ENCODE results near the gene LRIT2. TPM values are rescaled to one million over a fixed set of nuclear protein-coding genes. Genes with fewer than 3 reads are reported as not detected.

LRIT2 gene
- total RNA-seq, 2 donors from 2014 or later, result not detected

DNA sequence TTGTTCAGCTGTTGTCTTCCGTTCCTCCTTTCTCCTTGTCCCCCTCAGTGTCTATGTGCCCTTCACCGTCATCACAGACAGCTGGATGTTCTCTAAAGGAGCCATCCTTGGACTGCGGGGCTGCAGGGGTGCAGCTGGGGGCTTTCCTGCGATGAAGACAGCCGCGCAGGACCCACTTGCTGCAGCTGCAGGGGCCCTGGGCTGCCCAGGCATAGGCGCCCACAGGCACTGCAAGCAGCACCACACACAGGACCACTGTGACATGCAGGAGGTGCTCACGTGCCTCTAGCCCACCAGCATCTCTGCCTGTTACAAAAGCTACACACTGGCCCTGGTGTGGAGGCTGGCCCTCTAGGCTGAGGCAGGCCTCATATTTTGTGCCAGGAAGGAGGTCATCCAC, 3.4 kb downstream of the LRIT2 start:
- TF ChIP-seq, protein P1, sequence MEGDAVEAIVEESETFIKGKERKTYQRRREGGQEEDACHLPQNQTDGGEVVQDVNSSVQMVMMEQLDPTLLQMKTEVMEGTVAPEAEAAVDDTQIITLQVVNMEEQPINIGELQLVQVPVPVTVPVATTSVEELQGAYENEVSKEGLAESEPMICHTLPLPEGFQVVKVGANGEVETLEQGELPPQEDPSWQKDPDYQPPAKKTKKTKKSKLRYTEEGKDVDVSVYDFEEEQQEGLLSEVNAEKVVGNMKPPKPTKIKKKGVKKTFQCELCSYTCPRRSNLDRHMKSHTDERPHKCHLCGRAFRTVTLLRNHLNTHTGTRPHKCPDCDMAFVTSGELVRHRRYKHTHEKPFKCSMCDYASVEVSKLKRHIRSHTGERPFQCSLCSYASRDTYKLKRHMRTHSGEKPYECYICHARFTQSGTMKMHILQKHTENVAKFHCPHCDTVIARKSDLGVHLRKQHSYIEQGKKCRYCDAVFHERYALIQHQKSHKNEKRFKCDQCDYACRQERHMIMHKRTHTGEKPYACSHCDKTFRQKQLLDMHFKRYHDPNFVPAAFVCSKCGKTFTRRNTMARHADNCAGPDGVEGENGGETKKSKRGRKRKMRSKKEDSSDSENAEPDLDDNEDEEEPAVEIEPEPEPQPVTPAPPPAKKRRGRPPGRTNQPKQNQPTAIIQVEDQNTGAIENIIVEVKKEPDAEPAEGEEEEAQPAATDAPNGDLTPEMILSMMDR (IDR thresholded peaks at IDR 0.05), result no peak
- no peak for DNase-seq
- no peak overlapping the region for H3K27ac ChIP-seq
- H3K4me3 ChIP-seq, result no peak overlapping the region
- H3K9me3 ChIP-seq, result no peaks in the 10 kb centered on the region
- no peaks in the 10 kb centered on the region for H3K36me3 ChIP-seq
- intact Hi-C loops (cut with DNase I), result no loop called here
- no peaks in the 10 kb centered on the region for H3K4me1 ChIP-seq
- no peak overlapping the region for H3K9ac ChIP-seq (ENCODE audit: low read depth in 2 of 2, low read length in 2 of 2)
- H3K27me3 ChIP-seq, result no peaks in the 10 kb centered on the region

GRCh38 chr10:84217746-84218145, 7.6 kb downstream of the LRIT2 start:
- Histone ChIP-seq H3K27me3 (no peaks in the 10 kb centered on the region), H3K9ac (ENCODE audit: low read depth in 2 of 2, low read length in 2 of 2) (no peak overlapping the region), H3K9me3 (no peaks in the 10 kb centered on the region), H3K27ac (no peak overlapping the region), H3K36me3 (no peaks in the 10 kb centered on the region), H3K4me1 (no peaks in the 10 kb centered on the region), H3K4me3 (no peak overlapping the region)
- no peak for DNase-seq
- intact Hi-C loops (cut with DNase I), result no loop called here
- TF ChIP-seq, protein P1 (IDR thresholded peaks at IDR 0.05), result no peak

GRCh38 chr10:84216834-84217233, 8.5 kb downstream of the LRIT2 start:
- no peak overlapping the region for H3K4me3 ChIP-seq
- H3K27me3 ChIP-seq, result no peaks in the 10 kb centered on the region
- no peaks in the 10 kb centered on the region for H3K4me1 ChIP-seq
- H3K36me3 ChIP-seq, result no peaks in the 10 kb centered on the region
- TF ChIP-seq, protein P1 (IDR thresholded peaks at IDR 0.05), result no peak
- no peak overlapping the region for H3K27ac ChIP-seq
- no peak for DNase-seq
- no peak overlapping the region for H3K9ac ChIP-seq (ENCODE audit: low read depth in 2 of 2, low read length in 2 of 2)
- intact Hi-C loops (cut with DNase I), result no loop called here
- no peaks in the 10 kb centered on the region for H3K9me3 ChIP-seq

- H3K4me3 ChIP-seq, result no peak overlapping the region
- no peaks in the 10 kb centered on the region for H3K27me3 ChIP-seq
- no peaks in the 10 kb centered on the region for H3K36me3 ChIP-seq
- no peaks in the 10 kb centered on the region for H3K9me3 ChIP-seq
- intact Hi-C loops (cut with DNase I), result no loop called here
- no peaks in the 10 kb centered on the region for H3K4me1 ChIP-seq
- TF ChIP-seq, protein P1 (IDR thresholded peaks at IDR 0.05), result no peak
- no peak overlapping the region for H3K27ac ChIP-seq
- DNase-seq, result peak; percentile 54
- no peak overlapping the region for H3K9ac ChIP-seq (ENCODE audit: low read depth in 2 of 2, low read length in 2 of 2)
These were observed 10.6 kb downstream of the LRIT2 start for GRCh38 chr10:84214612-84215235.

- Histone ChIP-seq H3K4me3 (no peak overlapping the region), H3K27me3 (no peaks in the 10 kb centered on the region), H3K4me1 (no peaks in the 10 kb centered on the region), H3K9ac (ENCODE audit: low read depth in 2 of 2, low read length in 2 of 2) (no peak overlapping the region), H3K9me3 (no peaks in the 10 kb centered on the region), H3K36me3 (no peaks in the 10 kb centered on the region), H3K27ac (no peak overlapping the region)
- no peak for DNase-seq
- TF ChIP-seq, protein P1 (IDR thresholded peaks at IDR 0.05), result no peak
- intact Hi-C loops (cut with DNase I), result no loop called here
These were observed 11.2 kb downstream of the LRIT2 start for GRCh38 chr10:84214046-84214572.

Data from colonic mucosa (tissue), 4 donors.